ENCODE results near the gene PTPRR. TPM values are rescaled to one million over a fixed set of nuclear protein-coding genes. Genes with fewer than 3 reads are reported as not detected.

The PTPRR gene
- total RNA-seq, 1 donor from 2014 or later = 1.4 TPM

DNA sequence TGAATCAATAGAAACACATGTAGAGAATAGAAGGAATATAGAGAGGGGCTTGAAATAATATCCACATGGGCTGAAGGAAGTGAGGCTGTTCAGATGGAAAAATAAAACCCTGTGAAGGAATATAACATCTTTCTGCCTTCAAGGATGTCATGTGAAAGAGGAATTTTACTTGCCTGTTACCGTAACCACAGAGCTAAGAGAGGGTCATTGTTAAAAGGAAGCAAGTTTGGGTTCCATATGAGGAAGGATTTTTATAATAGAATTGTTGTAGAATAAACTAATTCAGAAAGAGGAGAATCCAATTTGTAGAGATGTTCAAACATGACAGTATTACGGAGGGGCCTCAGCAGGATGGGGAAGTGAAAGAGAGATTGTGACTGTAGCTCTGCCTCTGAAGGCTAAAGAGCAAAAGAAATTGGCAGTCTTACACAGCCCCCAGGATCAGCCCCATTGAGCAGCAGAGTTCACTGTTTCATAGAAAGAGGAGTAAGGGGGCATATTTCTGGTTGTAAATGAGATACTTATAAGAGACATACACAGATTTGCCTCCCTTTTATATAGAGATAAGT, 41.8 kb upstream of the PTPRR start:
- Histone ChIP-seq H3K27ac (no peak overlapping the region), H3K4me3 (no peak overlapping the region), H3K4me1 (peaks cover 7% of the 10 kb centered on the region), H3K36me3 (no peaks in the 10 kb centered on the region), H3K27me3 (ENCODE audit: low read depth) (no peaks in the 10 kb centered on the region), H3K9me3 (no peaks in the 10 kb centered on the region)
- ATAC-seq (no peak), DNase-seq (no peak)
- TF ChIP-seq, protein P1, sequence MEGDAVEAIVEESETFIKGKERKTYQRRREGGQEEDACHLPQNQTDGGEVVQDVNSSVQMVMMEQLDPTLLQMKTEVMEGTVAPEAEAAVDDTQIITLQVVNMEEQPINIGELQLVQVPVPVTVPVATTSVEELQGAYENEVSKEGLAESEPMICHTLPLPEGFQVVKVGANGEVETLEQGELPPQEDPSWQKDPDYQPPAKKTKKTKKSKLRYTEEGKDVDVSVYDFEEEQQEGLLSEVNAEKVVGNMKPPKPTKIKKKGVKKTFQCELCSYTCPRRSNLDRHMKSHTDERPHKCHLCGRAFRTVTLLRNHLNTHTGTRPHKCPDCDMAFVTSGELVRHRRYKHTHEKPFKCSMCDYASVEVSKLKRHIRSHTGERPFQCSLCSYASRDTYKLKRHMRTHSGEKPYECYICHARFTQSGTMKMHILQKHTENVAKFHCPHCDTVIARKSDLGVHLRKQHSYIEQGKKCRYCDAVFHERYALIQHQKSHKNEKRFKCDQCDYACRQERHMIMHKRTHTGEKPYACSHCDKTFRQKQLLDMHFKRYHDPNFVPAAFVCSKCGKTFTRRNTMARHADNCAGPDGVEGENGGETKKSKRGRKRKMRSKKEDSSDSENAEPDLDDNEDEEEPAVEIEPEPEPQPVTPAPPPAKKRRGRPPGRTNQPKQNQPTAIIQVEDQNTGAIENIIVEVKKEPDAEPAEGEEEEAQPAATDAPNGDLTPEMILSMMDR (IDR thresholded peaks at IDR 0.05) = no peak
- intact Hi-C loops (cut with DNase I) = no loop called here

- Histone ChIP-seq H3K9me3 (no peaks in the 10 kb centered on the region), H3K27ac (no peak overlapping the region), H3K4me1 (peaks cover 7% of the 10 kb centered on the region), H3K36me3 (no peaks in the 10 kb centered on the region), H3K4me3 (no peak overlapping the region), H3K27me3 (ENCODE audit: low read depth) (no peaks in the 10 kb centered on the region)
- TF ChIP-seq, protein P1 (IDR thresholded peaks at IDR 0.05) = no peak
- ATAC-seq (no peak), DNase-seq (no peak)
- intact Hi-C loops (cut with DNase I) = no loop called here
These were observed 39.9 kb upstream of the PTPRR start for GRCh38 chr12:70960484-70960883.

GRCh38 chr12:70955415-70955814, 34.9 kb upstream of the PTPRR start:
- no peak for ATAC-seq
- TF ChIP-seq, protein P1 (IDR thresholded peaks at IDR 0.05) = no peak
- no peak for DNase-seq
- no peaks in the 10 kb centered on the region for H3K9me3 ChIP-seq
- no peak overlapping the region for H3K4me3 ChIP-seq
- H3K4me1 ChIP-seq = no peaks in the 10 kb centered on the region
- H3K36me3 ChIP-seq = no peaks in the 10 kb centered on the region
- intact Hi-C loops (cut with DNase I) = no loop called here
- no peak overlapping the region for H3K27ac ChIP-seq
- no peaks in the 10 kb centered on the region for H3K27me3 ChIP-seq (ENCODE audit: low read depth)

GRCh38 chr12:70950451-70950850, 29.9 kb upstream of the PTPRR start:
- Histone ChIP-seq H3K4me3 (no peak overlapping the region), H3K36me3 (no peaks in the 10 kb centered on the region), H3K27me3 (ENCODE audit: low read depth) (no peaks in the 10 kb centered on the region), H3K27ac (no peak overlapping the region), H3K9me3 (no peaks in the 10 kb centered on the region), H3K4me1 (no peaks in the 10 kb centered on the region)
- TF ChIP-seq, protein P1 (IDR thresholded peaks at IDR 0.05) = no peak
- ATAC-seq (no peak), DNase-seq (no peak)
- intact Hi-C loops (cut with DNase I) = no loop called here

- Histone ChIP-seq H3K4me3 (no peak overlapping the region), H3K27ac (no peak overlapping the region), H3K9me3 (no peaks in the 10 kb centered on the region), H3K27me3 (ENCODE audit: low read depth) (no peaks in the 10 kb centered on the region), H3K4me1 (no peaks in the 10 kb centered on the region), H3K36me3 (no peaks in the 10 kb centered on the region)
- intact Hi-C loops (cut with DNase I) = no loop called here
- ATAC-seq (peak; percentile 42 to 50), DNase-seq (no peak)
- TF ChIP-seq, protein P1 (IDR thresholded peaks at IDR 0.05) = peak; percentile 20
These were observed 28.4 kb upstream of the PTPRR start for GRCh38 chr12:70948976-70949336.
